HepG2 (cell line): Measurements from ENCODE around the gene MPV17L2. TPM values are rescaled to one million over a fixed set of nuclear protein-coding genes. Genes with fewer than 3 reads are reported as not detected.

Source experiments
- GFI1 ChIP-seq: sonication (generic); formaldehyde crosslinking; IDR thresholded peaks from 2 replicates; pipeline ENCODE4 v1.5.0; 2020; ENCODE audit warnings: missing genetic modification reagents, mild to moderate bottlenecking, borderline replicate concordance
- HNRNPUL1 ChIP-seq: fragments of 200-400 bp; formaldehyde crosslinking; IDR thresholded peaks from 2 replicates; pipeline ENCODE4 v1.6.1; 2017; ENCODE audit warnings: low read depth, mild to moderate bottlenecking, low read length, moderate library complexity
- MIER3 ChIP-seq: IDR thresholded peaks from 2 replicates; pipeline ENCODE4 v1.6.1; 2016; ENCODE audit warnings: missing compliant biosample characterization, borderline replicate concordance
- NFE2 ChIP-seq: sonication (generic); formaldehyde crosslinking; IDR thresholded peaks from 2 replicates; pipeline ENCODE4 v1.4.0; 2020; ENCODE audit warnings: missing genetic modification reagents
- PHF21A ChIP-seq: sonication (generic); formaldehyde crosslinking; IDR thresholded peaks from 2 replicates; pipeline ENCODE4 v1.5.0; 2020; ENCODE audit warnings: mild to moderate bottlenecking, missing genetic modification reagents
- PRDM15 ChIP-seq: sonication (generic); formaldehyde crosslinking; IDR thresholded peaks from 2 replicates; pipeline ENCODE4 v1.4.0; 2020; ENCODE audit warnings: missing genetic modification reagents
- PRPF4 ChIP-seq: fragments of 200-400 bp; formaldehyde crosslinking; IDR thresholded peaks from 2 replicates; pipeline ENCODE4 v1.6.1; 2016; ENCODE audit warnings: low read length, low read depth; ENCODE audit not compliant: poor library complexity, severe bottlenecking
- STAG1 ChIP-seq: sonication (generic); formaldehyde crosslinking; IDR thresholded peaks from 2 replicates; pipeline ENCODE4 v1.4.0; 2020; ENCODE audit warnings: missing genetic modification reagents
- TCF7L2 ChIP-seq: IDR thresholded peaks from 2 replicates; pipeline ENCODE4 v1.6.1; 2011; ENCODE audit warnings: mild to moderate bottlenecking, low read depth, low read length, moderate library complexity
- ZBTB8A ChIP-seq: sonication (generic); formaldehyde crosslinking; IDR thresholded peaks from 2 replicates; pipeline ENCODE4 v1.4.0; 2020; ENCODE audit warnings: mild to moderate bottlenecking, low read depth, missing genetic modification reagents, borderline replicate concordance
- ZNF10 ChIP-seq: sonication (generic); formaldehyde crosslinking; IDR thresholded peaks from 2 replicates; pipeline ENCODE4 v1.4.0; 2020; ENCODE audit warnings: mild to moderate bottlenecking, low read depth, missing genetic modification reagents, borderline replicate concordance
- ZNF3 ChIP-seq: IDR thresholded peaks from 2 replicates; pipeline ENCODE4 v1.7.0; 2017; ENCODE audit warnings: inconsistent platforms
- ZNF318 ChIP-seq: sonication (generic); formaldehyde crosslinking; IDR thresholded peaks from 2 replicates; pipeline ENCODE4 v1.4.0; 2020; ENCODE audit warnings: mild to moderate bottlenecking, missing genetic modification reagents
- ZNF670 ChIP-seq: sonication (generic); formaldehyde crosslinking; IDR thresholded peaks from 2 replicates; pipeline ENCODE4 v1.8.0; 2022; ENCODE audit warnings: mild to moderate bottlenecking, missing genetic modification reagents, borderline replicate concordance
- ZNF816 ChIP-seq: sonication (generic); formaldehyde crosslinking; IDR thresholded peaks from 2 replicates; pipeline ENCODE4 v1.8.0; 2022; ENCODE audit warnings: missing genetic modification reagents, mild to moderate bottlenecking, borderline replicate concordance
- polyA plus RNA-seq, 8 experiments: library from polyadenylated mRNA; depleted of rRNA in 3 of 8; stranded (reverse) in 7 of 8; unstranded in 1 of 8; fragments of >200 nt; fragmentation: Illumina TruSeq in 4 of 8; extraction: Trizol in 4 of 8; gene quantifications; 2 replicates each; pipeline versions ENCODE4 v1.2.1 to v1.2.3, GENCODE V29; 2011 to 2016; ENCODE audit warnings: low read depth in 4 of 8, missing spikeins in 1 of 8, mixed read lengths in 1 of 8; ENCODE audit not compliant: insufficient read depth in 1 of 8
- total RNA-seq, 5 experiments: library from RNA; depleted of rRNA; stranded (reverse); fragments of >200 nt; fragmentation: Illumina TruSeq; extraction: Trizol; gene quantifications; 2 replicates each; pipeline ENCODE4 v1.2.3, GENCODE V29; 2016; ENCODE audit warnings: low read depth in 1 of 5
- TF ChIP-seq, protein P1 (sequence below): sonication (generic); formaldehyde crosslinking; IDR thresholded peaks from 2 replicates; pipeline ENCODE4 v1.4.0; 2020; ENCODE audit warnings: mild to moderate bottlenecking, missing genetic modification reagents

MPV17L2 gene
- total and polyA plus RNA-seq, 2 of the 13 experiments (the other 11 are each of a cell fraction or from before 2014, with no cell fraction given), result 13.6 to 16.7 TPM

- TF ChIP-seq ZNF318 (CRISPR knock-in tag), result no peak
- TF ChIP-seq HNRNPUL1, result no peak
- peak; percentile 29; the same call in 1 of the 2 replicates for TF ChIP-seq PHF21A (CRISPR knock-in tag)
- no peak for TF ChIP-seq TCF7L2
- no peak for TF ChIP-seq ZNF816 (CRISPR knock-in tag)
- 0 out of 2 replicates have a peak, but pooled peaks have one; percentile 64 for TF ChIP-seq PRDM15 (CRISPR knock-in tag)
- TF ChIP-seq ZNF670 (CRISPR knock-in tag), result no peak
- TF ChIP-seq ZBTB8A (CRISPR knock-in tag), result no peak
- no peak for TF ChIP-seq PRPF4
- TF ChIP-seq MIER3, result no peak
- TF ChIP-seq ZNF3 (CRISPR knock-in tag), result no peak
- TF ChIP-seq GFI1 (CRISPR knock-in tag), result no peak
- TF ChIP-seq, protein P1, sequence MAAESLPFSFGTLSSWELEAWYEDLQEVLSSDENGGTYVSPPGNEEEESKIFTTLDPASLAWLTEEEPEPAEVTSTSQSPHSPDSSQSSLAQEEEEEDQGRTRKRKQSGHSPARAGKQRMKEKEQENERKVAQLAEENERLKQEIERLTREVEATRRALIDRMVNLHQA (CRISPR knock-in tag), result no peak
- TF ChIP-seq STAG1 (CRISPR knock-in tag), result no peak
- no peak for TF ChIP-seq ZNF10 (CRISPR knock-in tag)
- TF ChIP-seq NFE2 (CRISPR knock-in tag), result no peak
Observed at GRCh38 chr19:18225702-18226468, 32.9 kb downstream of the MPV17L2 start, which contains the start of gene PDE4C (continued).
